Skeletal muscle cell (primary cell): ENCODE data around the gene TMEM167A.
A peak's percentile ranks its signal among the peaks of the same experiment; 100 is the strongest.
"Not testable (repeated sequence)": the region's sequence is repeated elsewhere in the genome, so short reads cannot be mapped to it uniquely, and the experiment has no call there.

ENCODE experiments used
- DNase-seq: peaks from one replicate; pipeline ENCODE4 v3.0.0-alpha.2; 2010; ENCODE audit warnings: low read depth
- H3K4me3 ChIP-seq: 2 replicates; pipeline ENCODE4 v1.5.1; 2011; ENCODE audit warnings: low read depth, mild to moderate bottlenecking, control low read depth, low read length, moderate library complexity

TMEM167A gene

GRCh38 chr5:83093692-83094091 lies 16.5 kb upstream of the TMEM167A start:
- no peak for DNase-seq
- no peak overlapping the region for H3K4me3 ChIP-seq

GRCh38 chr5:83092619-83093018 lies 15.4 kb upstream of the TMEM167A start:
- no peak for DNase-seq

GRCh38 chr5:83090169-83090568 lies 13.0 kb upstream of the TMEM167A start:
- no peak for DNase-seq
- H3K4me3 ChIP-seq = no peak overlapping the region

More at GRCh38 chr5:83092619-83093018, 15.4 kb upstream of the TMEM167A start:
- no peak overlapping the region for H3K4me3 ChIP-seq

GRCh38 chr5:83085106-83085505 lies 7.9 kb upstream of the TMEM167A start:
- DNase-seq = no peak
- H3K4me3 ChIP-seq = no peak overlapping the region

- H3K4me3 ChIP-seq = no peak overlapping the region
- DNase-seq = no peak
Measured at GRCh38 chr5:83084336-83084735, 7.1 kb upstream of the TMEM167A start.

GRCh38 chr5:83082750-83083149 lies 5.6 kb upstream of the TMEM167A start:
- H3K4me3 ChIP-seq = no peak overlapping the region
- DNase-seq = no peak

GRCh38 chr5:83077662-83078261 lies 568 bp upstream of the TMEM167A start:
- no peak for DNase-seq
- peak overlapping the region; percentile 85 for H3K4me3 ChIP-seq

- no peak overlapping the region for H3K4me3 ChIP-seq
- DNase-seq = no peak
Measured at GRCh38 chr5:83072966-83073365, 4.2 kb downstream of the TMEM167A start.

GRCh38 chr5:83071286-83072051 lies 5.7 kb downstream of the TMEM167A start:
- no peak for DNase-seq
- no peak overlapping the region for H3K4me3 ChIP-seq

- no peak overlapping the region for H3K4me3 ChIP-seq
- no peak for DNase-seq
Measured at GRCh38 chr5:83069096-83069799, 7.9 kb downstream of the TMEM167A start.

GRCh38 chr5:83067377-83067776 lies 9.8 kb downstream of the TMEM167A start:
- DNase-seq, H3K4me3 ChIP-seq: not testable (repeated sequence)

- H3K4me3 ChIP-seq = no peak overlapping the region
- DNase-seq = no peak
Measured at GRCh38 chr5:83066548-83067110, 10.6 kb downstream of the TMEM167A start.

GRCh38 chr5:83059341-83059740 lies 17.9 kb downstream of the TMEM167A start:
- DNase-seq = no peak
- H3K4me3 ChIP-seq = no peak overlapping the region

- no peak overlapping the region for H3K4me3 ChIP-seq
- DNase-seq = no peak
Measured at GRCh38 chr5:83058726-83059125, 18.5 kb downstream of the TMEM167A start.

GRCh38 chr5:83055166-83055565 lies 22.0 kb downstream of the TMEM167A start:
- H3K4me3 ChIP-seq = no peak overlapping the region
- no peak for DNase-seq

- no peak overlapping the region for H3K4me3 ChIP-seq
- no peak for DNase-seq
Measured at GRCh38 chr5:83050723-83051340, 26.4 kb downstream of the TMEM167A start.

- no peak for DNase-seq
- no peak overlapping the region for H3K4me3 ChIP-seq
Measured at GRCh38 chr5:83049370-83049885, 27.8 kb downstream of the TMEM167A start.

- H3K4me3 ChIP-seq = no peak overlapping the region
- DNase-seq = no peak
Measured at GRCh38 chr5:83048811-83049210, 28.4 kb downstream of the TMEM167A start.

GRCh38 chr5:83048277-83048676 lies 28.9 kb downstream of the TMEM167A start:
- no peak for DNase-seq
- no peak overlapping the region for H3K4me3 ChIP-seq

- no peak overlapping the region for H3K4me3 ChIP-seq
- no peak for DNase-seq
Measured at GRCh38 chr5:83044926-83045325, 32.3 kb downstream of the TMEM167A start.
